HG02571 (cell line): ENCODE data around the gene PCSK6.

Experiments
- ATAC-seq: cut with Tn5 transposase; IDR thresholded peaks from one replicate; pipeline ENCODE4 v1.9.1; 2021; ENCODE audit warnings: mild to moderate bottlenecking, moderate library complexity; ENCODE audit not compliant: unreplicated experiment

PCSK6 gene

GRCh38 chr15:101316529-101316928, 173.0 kb downstream of the PCSK6 start:
- ATAC-seq = no peak

GRCh38 chr15:101315736-101316135, 173.8 kb downstream of the PCSK6 start:
- no peak for ATAC-seq

GRCh38 chr15:101314336-101315125, 175.0 kb downstream of the PCSK6 start:
- ATAC-seq = no peak

GRCh38 chr15:101313041-101313761, 176.3 kb downstream of the PCSK6 start:
- ATAC-seq = no peak

GRCh38 chr15:101310508-101310907, 179.0 kb downstream of the PCSK6 start:
- no peak for ATAC-seq

GRCh38 chr15:101310161-101310480, 179.4 kb downstream of the PCSK6 start:
- ATAC-seq = no peak

GRCh38 chr15:101309436-101310160, 179.9 kb downstream of the PCSK6 start:
- no peak for ATAC-seq

- no peak for ATAC-seq
These were observed 180.7 kb downstream of the PCSK6 start for GRCh38 chr15:101308604-101309435.

- no peak for ATAC-seq
These were observed 181.5 kb downstream of the PCSK6 start for GRCh38 chr15:101307897-101308603.

- no peak for ATAC-seq
These were observed 182.2 kb downstream of the PCSK6 start for GRCh38 chr15:101307048-101307896.

GRCh38 chr15:101306341-101307047, 183.0 kb downstream of the PCSK6 start:
- ATAC-seq = no peak

- ATAC-seq = no peak
These were observed 183.7 kb downstream of the PCSK6 start for GRCh38 chr15:101305820-101306255.

GRCh38 chr15:101303408-101303807, 186.1 kb downstream of the PCSK6 start:
- no peak for ATAC-seq

- ATAC-seq = no peak
These were observed 192.8 kb downstream of the PCSK6 start for GRCh38 chr15:101296418-101297405.

- no peak for ATAC-seq
These were observed 193.8 kb downstream of the PCSK6 start for GRCh38 chr15:101295607-101296161.

GRCh38 chr15:101294731-101295606, 194.5 kb downstream of the PCSK6 start, which contains the start of gene SNRPA1:
Gene SNRPA1 (minus strand): TSS chr15:101295248. CDS start chr15:101295178, 70 bp downstream.
- peak; percentile 78 for ATAC-seq
